HL-60 (cell line): Measurements from ENCODE around the gene ZMYM3.

Source experiments
- DNase-seq, 2 experiments: peaks; one replicate each; pipeline ENCODE4 v3.0.0-alpha.2; 2010 to 2020; ENCODE audit warnings: low read depth in 1 of 2, low spot score in 1 of 2
- H3K27ac ChIP-seq: fragments of 250-450 bp; sonication (Bioruptor Pico); replicated peaks from 2 replicates; pipeline ENCODE4 v1.5.1; 2020; ENCODE audit warnings: mild to moderate bottlenecking, moderate library complexity
- H3K27me3 ChIP-seq: fragments of 250-450 bp; sonication (Bioruptor Pico); 2 replicates; pipeline ENCODE4 v1.5.1; 2021; ENCODE audit warnings: mild to moderate bottlenecking, moderate library complexity; ENCODE audit not compliant: insufficient read depth, poor library complexity, severe bottlenecking
- H3K4me3 ChIP-seq: replicated peaks from 2 replicates; pipeline ENCODE4 v1.5.1; 2011; ENCODE audit warnings: mild to moderate bottlenecking, control low read depth, low read length; ENCODE audit not compliant: insufficient read depth
- GABPA ChIP-seq: IDR thresholded peaks from 2 replicates; pipeline ENCODE4 v1.6.1; 2012; ENCODE audit warnings: low read depth
- POLR2AphosphoS5 ChIP-seq: IDR thresholded peaks from 2 replicates; pipeline ENCODE4 v1.6.1; 2012; ENCODE audit warnings: low read depth
- SPI1 ChIP-seq: IDR thresholded peaks from 2 replicates; pipeline ENCODE4 v1.6.1; 2012; ENCODE audit warnings: low read depth, mild to moderate bottlenecking, borderline replicate concordance
- TF ChIP-seq, protein P1 (sequence below): IDR thresholded peaks from one replicate; pipeline ENCODE4 v1.5.1; 2011; ENCODE audit warnings: low read length, control low read depth, inconsistent platforms; ENCODE audit not compliant: insufficient read depth
- TF ChIP-seq, protein P2 (sequence below): IDR thresholded peaks from 2 replicates; pipeline ENCODE4 v1.6.1; 2012; ENCODE audit warnings: low read depth; ENCODE audit not compliant: insufficient replicate concordance

ZMYM3 gene

DNA sequence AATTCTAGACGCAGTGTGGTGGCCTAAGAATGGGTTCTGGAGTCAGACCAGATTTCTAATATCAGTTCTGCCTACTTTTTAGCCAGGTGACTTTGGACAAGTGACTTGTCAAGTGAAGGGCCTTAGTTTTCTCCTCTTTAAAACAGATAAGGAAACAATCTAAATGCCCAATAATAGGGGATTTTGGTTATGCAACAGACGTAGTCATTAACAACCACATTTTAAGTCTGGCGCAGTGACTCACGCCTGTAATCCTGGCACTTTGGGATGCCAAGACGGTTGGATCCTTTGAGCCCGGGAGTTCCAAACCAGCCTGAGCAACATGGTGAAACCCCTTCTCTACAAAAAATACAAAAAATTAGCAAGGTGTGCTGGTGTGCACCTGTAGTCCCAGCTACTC lies 2.1 kb upstream of the ZMYM3 start:
- TF ChIP-seq POLR2AphosphoS5 (no peak), GABPA (no peak), SPI1 (no peak)
- TF ChIP-seq, protein P1, sequence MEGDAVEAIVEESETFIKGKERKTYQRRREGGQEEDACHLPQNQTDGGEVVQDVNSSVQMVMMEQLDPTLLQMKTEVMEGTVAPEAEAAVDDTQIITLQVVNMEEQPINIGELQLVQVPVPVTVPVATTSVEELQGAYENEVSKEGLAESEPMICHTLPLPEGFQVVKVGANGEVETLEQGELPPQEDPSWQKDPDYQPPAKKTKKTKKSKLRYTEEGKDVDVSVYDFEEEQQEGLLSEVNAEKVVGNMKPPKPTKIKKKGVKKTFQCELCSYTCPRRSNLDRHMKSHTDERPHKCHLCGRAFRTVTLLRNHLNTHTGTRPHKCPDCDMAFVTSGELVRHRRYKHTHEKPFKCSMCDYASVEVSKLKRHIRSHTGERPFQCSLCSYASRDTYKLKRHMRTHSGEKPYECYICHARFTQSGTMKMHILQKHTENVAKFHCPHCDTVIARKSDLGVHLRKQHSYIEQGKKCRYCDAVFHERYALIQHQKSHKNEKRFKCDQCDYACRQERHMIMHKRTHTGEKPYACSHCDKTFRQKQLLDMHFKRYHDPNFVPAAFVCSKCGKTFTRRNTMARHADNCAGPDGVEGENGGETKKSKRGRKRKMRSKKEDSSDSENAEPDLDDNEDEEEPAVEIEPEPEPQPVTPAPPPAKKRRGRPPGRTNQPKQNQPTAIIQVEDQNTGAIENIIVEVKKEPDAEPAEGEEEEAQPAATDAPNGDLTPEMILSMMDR, result no peak
- TF ChIP-seq, protein P2, sequence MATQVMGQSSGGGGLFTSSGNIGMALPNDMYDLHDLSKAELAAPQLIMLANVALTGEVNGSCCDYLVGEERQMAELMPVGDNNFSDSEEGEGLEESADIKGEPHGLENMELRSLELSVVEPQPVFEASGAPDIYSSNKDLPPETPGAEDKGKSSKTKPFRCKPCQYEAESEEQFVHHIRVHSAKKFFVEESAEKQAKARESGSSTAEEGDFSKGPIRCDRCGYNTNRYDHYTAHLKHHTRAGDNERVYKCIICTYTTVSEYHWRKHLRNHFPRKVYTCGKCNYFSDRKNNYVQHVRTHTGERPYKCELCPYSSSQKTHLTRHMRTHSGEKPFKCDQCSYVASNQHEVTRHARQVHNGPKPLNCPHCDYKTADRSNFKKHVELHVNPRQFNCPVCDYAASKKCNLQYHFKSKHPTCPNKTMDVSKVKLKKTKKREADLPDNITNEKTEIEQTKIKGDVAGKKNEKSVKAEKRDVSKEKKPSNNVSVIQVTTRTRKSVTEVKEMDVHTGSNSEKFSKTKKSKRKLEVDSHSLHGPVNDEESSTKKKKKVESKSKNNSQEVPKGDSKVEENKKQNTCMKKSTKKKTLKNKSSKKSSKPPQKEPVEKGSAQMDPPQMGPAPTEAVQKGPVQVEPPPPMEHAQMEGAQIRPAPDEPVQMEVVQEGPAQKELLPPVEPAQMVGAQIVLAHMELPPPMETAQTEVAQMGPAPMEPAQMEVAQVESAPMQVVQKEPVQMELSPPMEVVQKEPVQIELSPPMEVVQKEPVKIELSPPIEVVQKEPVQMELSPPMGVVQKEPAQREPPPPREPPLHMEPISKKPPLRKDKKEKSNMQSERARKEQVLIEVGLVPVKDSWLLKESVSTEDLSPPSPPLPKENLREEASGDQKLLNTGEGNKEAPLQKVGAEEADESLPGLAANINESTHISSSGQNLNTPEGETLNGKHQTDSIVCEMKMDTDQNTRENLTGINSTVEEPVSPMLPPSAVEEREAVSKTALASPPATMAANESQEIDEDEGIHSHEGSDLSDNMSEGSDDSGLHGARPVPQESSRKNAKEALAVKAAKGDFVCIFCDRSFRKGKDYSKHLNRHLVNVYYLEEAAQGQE, result no peak
- Histone ChIP-seq H3K27me3 (no peaks in the 10 kb centered on the region), H3K4me3 (no peak overlapping the region), H3K27ac (no peak overlapping the region)
- no peak for DNase-seq

DNA sequence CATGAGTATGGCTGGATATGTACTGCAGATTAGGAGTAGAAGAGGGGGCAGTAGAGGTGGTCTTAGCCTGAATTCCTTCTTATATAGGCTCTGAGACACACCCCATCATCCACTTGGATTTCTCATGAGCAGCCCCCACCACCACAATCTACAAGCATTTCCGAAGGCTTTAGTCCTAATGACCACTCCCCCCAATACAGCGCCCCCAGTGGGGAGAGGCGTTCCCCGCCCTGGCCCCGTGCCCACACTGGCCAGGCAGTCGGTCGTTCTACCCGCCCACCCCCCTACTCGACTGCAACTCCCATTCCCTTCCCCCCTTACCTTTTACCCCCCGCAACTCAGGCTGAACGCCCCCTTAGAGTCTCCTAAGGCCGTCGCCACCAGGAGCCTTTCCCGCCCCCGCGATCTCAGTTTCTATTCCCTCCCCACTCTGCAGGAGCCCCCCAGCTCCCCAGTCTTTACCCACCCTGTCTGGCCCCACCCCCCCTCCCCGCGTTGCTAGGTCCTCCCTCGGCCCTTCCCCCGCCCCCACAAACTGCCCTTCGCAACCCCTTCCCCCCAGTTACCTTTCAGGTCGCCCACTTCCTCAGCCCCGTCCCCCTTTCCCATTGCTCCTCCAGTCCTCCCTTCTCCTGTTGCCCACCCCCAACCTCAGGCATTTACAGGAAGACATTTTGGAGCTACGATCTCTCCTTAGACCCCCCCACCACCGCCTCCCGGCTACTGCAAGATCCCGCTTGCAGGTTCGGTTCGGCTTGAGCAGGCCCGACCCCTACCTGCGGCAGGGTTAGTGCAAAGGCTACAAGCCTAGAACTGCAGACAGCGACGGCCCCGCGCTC lies 468 bp downstream of the ZMYM3 start:
- TF ChIP-seq, protein P2, result no peak
- no peak for TF ChIP-seq GABPA
- TF ChIP-seq, protein P1, result peak; percentile 21
- TF ChIP-seq POLR2AphosphoS5, result no peak
- TF ChIP-seq SPI1, result no peak
- Histone ChIP-seq H3K4me3 (peak overlapping the region; percentile 53), H3K27me3 (no peaks in the 10 kb centered on the region), H3K27ac (peak overlapping the region; percentile 88)
- DNase-seq, result peak in 1 of 2 experiments; percentile 45

DNA sequence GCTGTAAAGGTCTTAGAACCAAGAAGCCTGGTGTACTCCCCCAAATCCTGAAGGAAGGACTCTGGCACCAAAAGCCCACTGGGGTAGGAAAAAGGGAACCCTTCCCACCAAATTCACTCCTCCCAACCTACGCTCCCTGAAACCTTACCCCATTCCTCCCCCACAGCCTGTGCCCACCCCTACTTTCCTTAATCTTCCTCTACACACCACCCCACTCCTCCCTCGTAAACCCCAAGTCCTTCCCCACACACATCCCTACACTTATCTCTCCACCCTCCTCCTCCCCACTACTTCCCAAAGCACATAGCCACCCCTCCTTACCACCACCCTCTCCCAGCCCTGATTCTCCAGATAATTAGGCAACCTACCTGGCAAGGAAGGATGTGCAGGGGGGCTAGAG lies 1.7 kb downstream of the ZMYM3 start:
- Histone ChIP-seq H3K27me3 (no peaks in the 10 kb centered on the region), H3K27ac (no peak overlapping the region), H3K4me3 (no peak overlapping the region)
- TF ChIP-seq GABPA, result no peak
- TF ChIP-seq, protein P2, result no peak
- no peak for TF ChIP-seq SPI1
- no peak for DNase-seq
